ENCODE measurements around the gene TRIM43B. TPM values are rescaled to one million over a fixed set of nuclear protein-coding genes. Genes with fewer than 3 reads are reported as not detected.
"Not testable (repeated sequence)": the region's sequence is repeated elsewhere in the genome, so short reads cannot be mapped to it uniquely, and the experiment has no call there.

Gene TRIM43B
- polyA plus RNA-seq, 1 donor (not counting 4 experiments of a cell fraction or from before 2014, with no cell fraction given): not detected

DNA sequence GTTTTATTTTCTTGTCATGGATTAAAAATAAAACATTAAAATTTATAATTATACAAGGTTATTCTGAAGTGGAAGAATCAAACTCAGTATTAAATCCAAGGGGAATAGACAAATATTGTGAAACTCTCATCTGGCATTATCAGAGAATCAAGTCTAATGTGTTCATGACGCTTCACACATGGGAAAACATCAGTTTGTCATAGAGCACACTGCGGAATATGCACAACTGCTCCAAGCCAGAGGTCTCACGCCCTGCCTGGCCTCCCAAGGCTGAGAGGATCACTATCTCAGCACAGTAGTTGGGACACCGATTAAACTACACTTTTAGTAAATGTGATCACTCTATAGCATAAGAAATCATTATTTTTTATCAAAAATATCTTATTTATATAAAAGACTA lies 20.7 kb upstream of the TRIM43B start:
- Histone ChIP-seq H3K79me2 (ENCODE audit: control insufficient read depth, insufficient read depth, low read length) (no peaks in the 10 kb centered on the region), H3K9me1 (ENCODE audit: control insufficient read depth, extremely low read depth, insufficient read depth, low read length) (no peaks in the 10 kb centered on the region), H3K9ac (ENCODE audit: control insufficient read depth, extremely low read depth, insufficient read depth, low read length) (no peak overlapping the region), H3K36me3 (ENCODE audit: control insufficient read depth in 2 of 2, extremely low read depth in 1 of 2, insufficient read depth in 2 of 2, low read length in 2 of 2) (no peaks in the 10 kb centered on the region), H2AFZ (ENCODE audit: control insufficient read depth, low read length) (no peak overlapping the region), H3K4me3 (ENCODE audit: control insufficient read depth in 2 of 3, extremely low read depth in 1 of 3, insufficient read depth in 2 of 3, low read depth in 1 of 3, low read length in 3 of 3) (no peak overlapping the region), H3K9me3 (ENCODE audit: control insufficient read depth, low read depth, low read length) (no peaks in the 10 kb centered on the region), H4K20me1 (ENCODE audit: control insufficient read depth, extremely low read depth, insufficient read depth, low read length) (no peaks in the 10 kb centered on the region), H3K27me3 (ENCODE audit: control insufficient read depth, extremely low read depth, insufficient read depth, low read length) (no peaks in the 10 kb centered on the region), H3K4me1 (ENCODE audit: control insufficient read depth, extremely low read depth, insufficient read depth, low read length) (no peaks in the 10 kb centered on the region), H3K4me2 (ENCODE audit: control insufficient read depth, extremely low read depth, insufficient read depth, low read depth, low read length) (no peak overlapping the region), H3K27ac (ENCODE audit: control insufficient read depth, insufficient read depth, low read length) (no peak overlapping the region)
- DNase-seq (ENCODE audit: low read depth, low spot score): no peak
- FAIRE-seq: no peak
- dilution Hi-C loops (cut with MboI; ENCODE audit: extremely low pct_ligation_motif_present, low sequenced_read_pairs): no loop called here
- no peak for TF ChIP-seq EZH2 (IDR thresholded peaks at IDR 0.05; ENCODE audit: low read length)
- TF ChIP-seq, protein P1, sequence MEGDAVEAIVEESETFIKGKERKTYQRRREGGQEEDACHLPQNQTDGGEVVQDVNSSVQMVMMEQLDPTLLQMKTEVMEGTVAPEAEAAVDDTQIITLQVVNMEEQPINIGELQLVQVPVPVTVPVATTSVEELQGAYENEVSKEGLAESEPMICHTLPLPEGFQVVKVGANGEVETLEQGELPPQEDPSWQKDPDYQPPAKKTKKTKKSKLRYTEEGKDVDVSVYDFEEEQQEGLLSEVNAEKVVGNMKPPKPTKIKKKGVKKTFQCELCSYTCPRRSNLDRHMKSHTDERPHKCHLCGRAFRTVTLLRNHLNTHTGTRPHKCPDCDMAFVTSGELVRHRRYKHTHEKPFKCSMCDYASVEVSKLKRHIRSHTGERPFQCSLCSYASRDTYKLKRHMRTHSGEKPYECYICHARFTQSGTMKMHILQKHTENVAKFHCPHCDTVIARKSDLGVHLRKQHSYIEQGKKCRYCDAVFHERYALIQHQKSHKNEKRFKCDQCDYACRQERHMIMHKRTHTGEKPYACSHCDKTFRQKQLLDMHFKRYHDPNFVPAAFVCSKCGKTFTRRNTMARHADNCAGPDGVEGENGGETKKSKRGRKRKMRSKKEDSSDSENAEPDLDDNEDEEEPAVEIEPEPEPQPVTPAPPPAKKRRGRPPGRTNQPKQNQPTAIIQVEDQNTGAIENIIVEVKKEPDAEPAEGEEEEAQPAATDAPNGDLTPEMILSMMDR (optimal IDR thresholded peaks at IDR 0.05 in 1 of 3, IDR thresholded peaks at IDR 0.05 in 1 of 3, conservative IDR thresholded peaks at IDR 0.05 in 1 of 3; ENCODE audit: extremely low read depth in 1 of 3, insufficient read depth in 2 of 3, low read length in 3 of 3): no peak

DNA sequence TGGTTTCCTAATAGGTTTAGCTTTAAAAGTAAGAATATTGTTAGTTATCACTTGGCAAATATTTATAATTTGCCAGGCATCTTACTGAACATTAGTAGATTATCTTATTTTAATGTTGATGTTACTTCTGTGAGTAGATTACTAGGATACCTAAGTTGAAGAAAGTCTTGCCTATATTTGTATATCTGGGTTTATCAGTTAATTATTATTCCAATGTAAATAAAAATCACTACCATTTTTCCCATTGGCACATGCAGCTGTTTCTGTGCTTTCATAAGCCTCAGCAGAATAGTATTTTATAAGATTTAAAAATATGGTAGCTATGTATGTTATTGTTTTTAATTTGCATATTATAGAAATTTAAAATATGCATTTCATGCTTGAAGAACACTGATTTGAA lies 16.3 kb upstream of the TRIM43B start:
- no peaks in the 10 kb centered on the region for H3K9me1 ChIP-seq (ENCODE audit: control insufficient read depth, extremely low read depth, insufficient read depth, low read length)
- TF ChIP-seq EZH2 (IDR thresholded peaks at IDR 0.05; ENCODE audit: low read length): no peak
- TF ChIP-seq, protein P1 (optimal IDR thresholded peaks at IDR 0.05 in 1 of 3, IDR thresholded peaks at IDR 0.05 in 1 of 3, conservative IDR thresholded peaks at IDR 0.05 in 1 of 3; ENCODE audit: extremely low read depth in 1 of 3, insufficient read depth in 2 of 3, low read length in 3 of 3): no peak
- FAIRE-seq (no peak), DNase-seq (ENCODE audit: low read depth, low spot score) (no peak)
- H3K27ac ChIP-seq (ENCODE audit: control insufficient read depth, insufficient read depth, low read length): no peak overlapping the region
- H3K27me3 ChIP-seq (ENCODE audit: control insufficient read depth, extremely low read depth, insufficient read depth, low read length): no peaks in the 10 kb centered on the region
- H3K9ac ChIP-seq (ENCODE audit: control insufficient read depth, extremely low read depth, insufficient read depth, low read length): no peak overlapping the region
- H3K4me3 ChIP-seq (ENCODE audit: control insufficient read depth in 2 of 3, extremely low read depth in 1 of 3, insufficient read depth in 2 of 3, low read depth in 1 of 3, low read length in 3 of 3): no peak overlapping the region
- dilution Hi-C loops (cut with MboI; ENCODE audit: extremely low pct_ligation_motif_present, low sequenced_read_pairs): no loop called here
- H4K20me1 ChIP-seq (ENCODE audit: control insufficient read depth, extremely low read depth, insufficient read depth, low read length): no peaks in the 10 kb centered on the region
- no peaks in the 10 kb centered on the region for H3K36me3 ChIP-seq (ENCODE audit: control insufficient read depth in 2 of 2, extremely low read depth in 1 of 2, insufficient read depth in 2 of 2, low read length in 2 of 2)
- H3K4me2 ChIP-seq (ENCODE audit: control insufficient read depth, extremely low read depth, insufficient read depth, low read depth, low read length): no peak overlapping the region
- no peak overlapping the region for H2AFZ ChIP-seq (ENCODE audit: control insufficient read depth, low read length)
- H3K4me1 ChIP-seq (ENCODE audit: control insufficient read depth, extremely low read depth, insufficient read depth, low read length): no peaks in the 10 kb centered on the region
- H3K9me3 ChIP-seq (ENCODE audit: control insufficient read depth, low read depth, low read length): no peaks in the 10 kb centered on the region
- no peaks in the 10 kb centered on the region for H3K79me2 ChIP-seq (ENCODE audit: control insufficient read depth, insufficient read depth, low read length)

DNA sequence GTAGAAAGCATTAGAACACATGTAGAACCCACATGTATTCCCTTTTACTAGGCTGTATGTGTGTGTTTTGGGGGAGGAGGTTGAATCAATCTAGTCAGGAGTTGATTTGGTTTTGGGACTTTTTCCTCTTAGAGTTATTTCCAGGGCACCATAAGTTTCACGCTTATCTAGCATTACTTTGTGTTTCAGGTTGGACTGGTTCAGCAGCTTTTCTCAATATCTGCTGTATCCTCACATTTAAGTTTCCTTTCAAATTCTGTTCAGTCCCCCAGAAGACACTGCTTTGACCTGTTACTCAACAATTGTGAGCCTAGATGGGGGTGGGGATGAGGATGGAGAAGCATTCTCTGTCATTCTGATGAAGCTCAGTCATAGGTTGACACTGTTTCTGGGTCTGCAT lies 7.5 kb upstream of the TRIM43B start:
- H3K36me3 ChIP-seq (ENCODE audit: control insufficient read depth in 2 of 2, extremely low read depth in 1 of 2, insufficient read depth in 2 of 2, low read length in 2 of 2); H3K27ac ChIP-seq (ENCODE audit: control insufficient read depth, insufficient read depth, low read length); FAIRE-seq; H3K4me1 ChIP-seq (ENCODE audit: control insufficient read depth, extremely low read depth, insufficient read depth, low read length); H3K9me1 ChIP-seq (ENCODE audit: control insufficient read depth, extremely low read depth, insufficient read depth, low read length); DNase-seq (ENCODE audit: low read depth, low spot score); H3K4me3 ChIP-seq (ENCODE audit: control insufficient read depth in 2 of 3, extremely low read depth in 1 of 3, insufficient read depth in 2 of 3, low read depth in 1 of 3, low read length in 3 of 3); H3K9ac ChIP-seq (ENCODE audit: control insufficient read depth, extremely low read depth, insufficient read depth, low read length); dilution Hi-C loops (cut with MboI; ENCODE audit: extremely low pct_ligation_motif_present, low sequenced_read_pairs); H2AFZ ChIP-seq (ENCODE audit: control insufficient read depth, low read length); H3K9me3 ChIP-seq (ENCODE audit: control insufficient read depth, low read depth, low read length); H4K20me1 ChIP-seq (ENCODE audit: control insufficient read depth, extremely low read depth, insufficient read depth, low read length); H3K4me2 ChIP-seq (ENCODE audit: control insufficient read depth, extremely low read depth, insufficient read depth, low read depth, low read length); H3K79me2 ChIP-seq (ENCODE audit: control insufficient read depth, insufficient read depth, low read length); H3K27me3 ChIP-seq (ENCODE audit: control insufficient read depth, extremely low read depth, insufficient read depth, low read length): not testable (repeated sequence)

DNA sequence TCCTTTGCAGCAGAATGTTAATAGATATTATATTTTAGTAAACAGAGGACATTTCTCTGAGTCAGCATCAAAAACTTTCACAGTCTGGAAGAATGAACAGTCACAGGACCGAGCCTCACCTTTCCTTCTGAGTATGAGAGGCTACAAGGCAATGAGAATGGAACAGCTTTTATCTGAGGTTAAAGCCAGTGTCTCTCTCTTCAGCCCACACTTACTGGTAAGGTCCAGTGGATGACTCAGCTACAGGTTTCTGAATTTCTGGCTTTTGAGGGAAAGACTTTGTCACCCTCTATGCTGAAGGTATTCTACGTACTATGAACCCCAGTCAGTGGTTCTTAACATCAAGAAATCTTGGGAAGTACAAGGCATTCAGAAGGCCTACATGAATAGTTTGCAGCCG lies 9.5 kb downstream of the TRIM43B start:
- H3K27ac ChIP-seq (ENCODE audit: control insufficient read depth, insufficient read depth, low read length): not testable (repeated sequence)

More for the DNA sequence above, 9.5 kb downstream of the TRIM43B start:
- H3K9ac ChIP-seq (ENCODE audit: control insufficient read depth, extremely low read depth, insufficient read depth, low read length); DNase-seq (ENCODE audit: low read depth, low spot score); H3K4me1 ChIP-seq (ENCODE audit: control insufficient read depth, extremely low read depth, insufficient read depth, low read length); FAIRE-seq; H3K36me3 ChIP-seq (ENCODE audit: control insufficient read depth in 2 of 2, extremely low read depth in 1 of 2, insufficient read depth in 2 of 2, low read length in 2 of 2); H3K4me3 ChIP-seq (ENCODE audit: control insufficient read depth in 2 of 3, extremely low read depth in 1 of 3, insufficient read depth in 2 of 3, low read depth in 1 of 3, low read length in 3 of 3); H2AFZ ChIP-seq (ENCODE audit: control insufficient read depth, low read length); H3K79me2 ChIP-seq (ENCODE audit: control insufficient read depth, insufficient read depth, low read length); dilution Hi-C loops (cut with MboI; ENCODE audit: extremely low pct_ligation_motif_present, low sequenced_read_pairs); H4K20me1 ChIP-seq (ENCODE audit: control insufficient read depth, extremely low read depth, insufficient read depth, low read length); H3K9me1 ChIP-seq (ENCODE audit: control insufficient read depth, extremely low read depth, insufficient read depth, low read length); H3K27me3 ChIP-seq (ENCODE audit: control insufficient read depth, extremely low read depth, insufficient read depth, low read length); H3K4me2 ChIP-seq (ENCODE audit: control insufficient read depth, extremely low read depth, insufficient read depth, low read depth, low read length); H3K9me3 ChIP-seq (ENCODE audit: control insufficient read depth, low read depth, low read length): not testable (repeated sequence)

Data from keratinocyte (primary cell).